Left ventricle myocardium inferior (tissue), 1 donor: ENCODE data around the gene STK32B. TPM values are rescaled to one million over a fixed set of nuclear protein-coding genes. Genes with fewer than 3 reads are reported as not detected.
"Not testable (repeated sequence)": the region's sequence is repeated elsewhere in the genome, so short reads cannot be mapped to it uniquely, and the experiment has no call there.

Experiments
- DNase-seq: peaks from one replicate; pipeline ENCODE4 v3.0.0-alpha.2; 2020
- H3K27ac ChIP-seq: fragments of 200-600 bp; replicated peaks from 2 replicates; pipeline ENCODE4 v1.8.0; 2021
- H3K27me3 ChIP-seq: fragments of 200-600 bp; 2 replicates; pipeline ENCODE4 v1.8.0; 2021; ENCODE audit warnings: low read depth
- H3K36me3 ChIP-seq: fragments of 200-600 bp; 2 replicates; pipeline ENCODE4 v1.8.0; 2021
- H3K4me1 ChIP-seq: fragments of 200-600 bp; 2 replicates; pipeline ENCODE4 v1.8.0; 2021
- H3K4me3 ChIP-seq: fragments of 200-600 bp; 2 replicates; pipeline ENCODE4 v1.8.0; 2021; ENCODE audit warnings: mild to moderate bottlenecking, moderate library complexity
- H3K9me3 ChIP-seq: fragments of 200-600 bp; replicated peaks from 2 replicates; pipeline ENCODE4 v1.8.0; 2021
- CTCF ChIP-seq: fragments of 200-600 bp; IDR thresholded peaks from 2 replicates; pipeline ENCODE4 v1.8.0; 2021; ENCODE audit warnings: antibody characterized with exemption, mild to moderate bottlenecking, borderline replicate concordance
- intact Hi-C: fragments of 100-400 bp; cut with micrococcal nuclease; formaldehyde crosslinking; loops from one replicate; pipeline ENCODE4 v1.11.0; 2022
- total RNA-seq: library from RNA; stranded (reverse); fragmentation: NEBNext Ultra II Directional; extraction: Animal tissue kit (Norgen Biotek cat#: 25700); gene quantifications from one replicate; pipeline ENCODE4 v1.2.1, GENCODE V29; 2021
- donor health status: DM: no; HTN: yes; CAD: no; lungs with severe emphysema.

Gene STK32B
- total RNA-seq, 1 donor from 2014 or later: 0.55 TPM

- Histone ChIP-seq H3K9me3 (peaks cover 3% of the 10 kb centered on the region), H3K4me1 (no peaks in the 10 kb centered on the region), H3K27ac (no peak overlapping the region), H3K4me3 (no peak overlapping the region), H3K36me3 (no peaks in the 10 kb centered on the region), H3K27me3 (no peaks in the 10 kb centered on the region)
- DNase-seq: no peak
- TF ChIP-seq CTCF: no peak
- intact Hi-C loops: no loop called here
Observed at GRCh38 chr4:5277079-5277478, 225.8 kb downstream of the STK32B start.

GRCh38 chr4:5278213-5278612 is 226.9 kb downstream of the STK32B start:
- Histone ChIP-seq H3K9me3 (peaks cover 3% of the 10 kb centered on the region), H3K27ac (no peak overlapping the region), H3K36me3 (no peaks in the 10 kb centered on the region), H3K4me3 (no peak overlapping the region), H3K27me3 (no peaks in the 10 kb centered on the region), H3K4me1 (no peaks in the 10 kb centered on the region)
- DNase-seq: no peak
- intact Hi-C loops: no loop called here
- TF ChIP-seq CTCF: no peak

- H3K36me3 ChIP-seq, H3K4me1 ChIP-seq, H3K4me3 ChIP-seq, DNase-seq, H3K27me3 ChIP-seq, H3K27ac ChIP-seq, H3K9me3 ChIP-seq, intact Hi-C loops: not testable (repeated sequence)
Observed at GRCh38 chr4:5280069-5280468, 228.8 kb downstream of the STK32B start.

- H3K9me3 ChIP-seq: no peaks in the 10 kb centered on the region
- H3K4me1 ChIP-seq: no peaks in the 10 kb centered on the region
- no peaks in the 10 kb centered on the region for H3K27me3 ChIP-seq
- DNase-seq: no peak
- H3K36me3 ChIP-seq: no peaks in the 10 kb centered on the region
- TF ChIP-seq CTCF: no peak
- H3K27ac ChIP-seq: no peak overlapping the region
- intact Hi-C loops: no loop called here
- H3K4me3 ChIP-seq: no peak overlapping the region
Observed at GRCh38 chr4:5280828-5281227, 229.5 kb downstream of the STK32B start.

- H3K4me3 ChIP-seq: no peak overlapping the region
- no peak for TF ChIP-seq CTCF
- no peak for DNase-seq
- no peaks in the 10 kb centered on the region for H3K36me3 ChIP-seq
- no peak overlapping the region for H3K27ac ChIP-seq
- H3K27me3 ChIP-seq: no peaks in the 10 kb centered on the region
- intact Hi-C loops: no loop called here
- no peaks in the 10 kb centered on the region for H3K9me3 ChIP-seq
- no peaks in the 10 kb centered on the region for H3K4me1 ChIP-seq
Observed at GRCh38 chr4:5283837-5284236, 232.6 kb downstream of the STK32B start.

GRCh38 chr4:5284517-5284916 is 233.2 kb downstream of the STK32B start:
- Histone ChIP-seq H3K27ac (no peak overlapping the region), H3K27me3 (no peaks in the 10 kb centered on the region), H3K4me1 (no peaks in the 10 kb centered on the region), H3K4me3 (no peak overlapping the region), H3K36me3 (no peaks in the 10 kb centered on the region), H3K9me3 (no peaks in the 10 kb centered on the region)
- intact Hi-C loops: no loop called here
- TF ChIP-seq CTCF: no peak
- DNase-seq: no peak
